Spleen (tissue), 7 donors: Measurements from ENCODE around the gene NPY4R.
"Not testable (repeated sequence)": the region's sequence is repeated elsewhere in the genome, so short reads cannot be mapped to it uniquely, and the experiment has no call there.

Experiments
- CTCF ChIP-seq, 11 experiments: fragments of 200-600 bp in 7 of 11; fragments of 450-650 bp in 4 of 11; sonication (generic) in 4 of 11; IDR thresholded peaks in 8 of 11; conservative IDR thresholded peaks in 3 of 11; 1 replicate in 7 of 11; 2 replicates in 4 of 11; pipeline versions ENCODE4 v1.4.0 to v1.8.0; 2016 to 2021; ENCODE audit warnings: antibody characterized with exemption in 11 of 11, inconsistent platforms in 4 of 11, mild to moderate bottlenecking in 1 of 11
- POLR2A ChIP-seq, 3 donors: fragments of 450-650 bp; IDR thresholded peaks; one replicate each; pipeline ENCODE4 v1.5.1; 2017; ENCODE audit warnings: antibody characterized with exemption in 3 of 3, mild to moderate bottlenecking in 1 of 3
- POLR2AphosphoS5 ChIP-seq, 3 donors: sonication (generic); formaldehyde crosslinking; IDR thresholded peaks; one replicate each; pipeline ENCODE4 v1.5.1; 2017; ENCODE audit warnings: antibody characterized with exemption in 3 of 3
- donor health status: DM: no; HTN: no; CAD: no; lungs with moderate emphysema.
- donor health status: DM: no; HTN: no; CAD: no.
- donor health status: DM: no; HTN: no; CAD: no.

GRCh38 chr10:46423550-46423949 lies 42.2 kb downstream of the NPY4R start:
- TF ChIP-seq CTCF (IDR thresholded peaks at IDR 0.05 in 8 of 11, conservative IDR thresholded peaks at IDR 0.05 in 3 of 11); POLR2AphosphoS5 (IDR thresholded peaks at IDR 0.05); POLR2A (IDR thresholded peaks at IDR 0.05): not testable (repeated sequence)
